HCT116 (cell line): ENCODE results near the gene TWF1. TPM values are rescaled to one million over a fixed set of nuclear protein-coding genes. Genes with fewer than 3 reads are reported as not detected.
A peak's percentile ranks its signal among the peaks of the same experiment; 100 is the strongest.

Experiments used
- ATAC-seq: fragments of 200-7000 bp; cut with Tn5 transposase; 2 replicates; pipeline ENCODE4 v1.9.1; 2020; ENCODE audit warnings: mild to moderate bottlenecking, moderate library complexity
- BruUV-seq: library from RNA; stranded (reverse); fragments of 400-500 nt; replicated peaks from 2 replicates; lab custom pipeline; 2021; lab: Mats Ljungman, UMichigan
- CTCF ChIA-PET: fragments of 300-600 bp; sonication (Branson Sonifier 250); formaldehyde crosslinking; loops from one replicate; lab custom pipeline; 2021; ENCODE audit warnings: antibody characterized with exemption; lab: Charles Lee
- POLR2A ChIA-PET: fragments of 300-600, 350-600 bp; sonication (Branson Sonifier 250); formaldehyde crosslinking; loops from one replicate; lab custom pipeline; 2021; ENCODE audit warnings: antibody characterized with exemption; lab: Charles Lee
- RAD21 ChIA-PET, 2 experiments: fragments of 300-600 bp; sonication (Branson Sonifier 250); formaldehyde crosslinking; loops; one replicate each; lab custom pipeline; 2023; ENCODE audit warnings: low total read pairs in 2 of 2; ENCODE audit not compliant: uncharacterized antibody in 2 of 2, unreplicated experiment in 2 of 2, low non-redundant PET in 1 of 2; lab: Charles Lee
- DNase-seq: peaks from one replicate; pipeline ENCODE4 v3.0.0-alpha.2; 2010; ENCODE audit warnings: low read depth, low spot score
- H2AFZ ChIP-seq: fragments of 200-600 bp; shearing (Covaris generic), sonication (generic); 2 replicates; pipeline ENCODE4 v1.6.1; 2017; ENCODE audit warnings: low read depth, mixed run types, mixed read lengths, antibody characterized with exemption, low read length; ENCODE audit not compliant: poor library complexity, severe bottlenecking
- H3K27ac ChIP-seq: 2 replicates; pipeline ENCODE4 v1.5.1; 2012; ENCODE audit warnings: low read depth, low read length
- H3K27me3 ChIP-seq: fragments of 200-600 bp; sonication (generic); 2 replicates; pipeline ENCODE4 v1.6.1; 2016; ENCODE audit warnings: mixed run types, low read length, mixed read lengths; ENCODE audit not compliant: insufficient read depth
- H3K36me3 ChIP-seq, 2 experiments: fragments of 200-500 bp in 1 of 2; fragments of 200-600 bp in 1 of 2; sonication (Bioruptor generic) in 1 of 2; sonication (generic) in 1 of 2; 2 replicates each; pipeline versions ENCODE4 v1.5.1 to v1.6.1; 2014 to 2016; ENCODE audit warnings: low read length in 2 of 2, inconsistent platforms in 1 of 2, mixed read lengths in 1 of 2, mixed run types in 1 of 2; ENCODE audit not compliant: insufficient read depth in 2 of 2, control insufficient read depth in 1 of 2
- H3K4me1 ChIP-seq, 2 experiments: fragments of 200-600 bp in 1 of 2; sonication (generic) in 1 of 2; 2 replicates each; pipeline versions ENCODE4 v1.5.1 to v1.6.1; 2012 to 2017; ENCODE audit warnings: low read length in 2 of 2, inconsistent platforms in 1 of 2, mild to moderate bottlenecking in 1 of 2, mixed read lengths in 1 of 2, mixed run types in 1 of 2, moderate library complexity in 1 of 2; ENCODE audit not compliant: insufficient read depth in 2 of 2, control insufficient read depth in 1 of 2
- H3K4me2 ChIP-seq: fragments of 200-600 bp; sonication (generic); 2 replicates; pipeline ENCODE4 v1.6.1; 2017; ENCODE audit warnings: mixed run types, low read length, mixed read lengths
- H3K4me3 ChIP-seq, 2 experiments: fragments of 200-600 bp in 1 of 2; sonication (generic) in 1 of 2; replicated peaks in 1 of 2; 2 replicates each; pipeline ENCODE4 v1.5.1; 2011 to 2016; ENCODE audit warnings: low read length in 2 of 2, control low read depth in 1 of 2, low read depth in 1 of 2, mild to moderate bottlenecking in 1 of 2, mixed read lengths in 1 of 2, mixed run types in 1 of 2
- H3K79me2 ChIP-seq: fragments of 200-600 bp; sonication (generic); 2 replicates; pipeline ENCODE4 v1.6.1; 2017; ENCODE audit warnings: mild to moderate bottlenecking, mixed run types, low read length, moderate library complexity, mixed read lengths; ENCODE audit not compliant: insufficient read depth
- H3K9ac ChIP-seq: fragments of 200-600 bp; sonication (generic); 2 replicates; pipeline ENCODE4 v1.6.1; 2016; ENCODE audit warnings: low read length, mixed read lengths
- H3K9me2 ChIP-seq: fragments of 200-600 bp; sonication (generic), shearing (Covaris generic); 2 replicates; pipeline ENCODE4 v1.6.1; 2017; ENCODE audit warnings: mixed run types, mild to moderate bottlenecking, moderate library complexity; ENCODE audit not compliant: insufficient read depth
- H3K9me3 ChIP-seq, 2 experiments: fragments of 200-500 bp in 1 of 2; fragments of 200-600 bp in 1 of 2; sonication (Bioruptor generic) in 1 of 2; sonication (generic) in 1 of 2; 2 replicates each; pipeline ENCODE4 v1.6.1; 2014 to 2017; ENCODE audit warnings: low read length in 2 of 2, mixed read lengths in 2 of 2, inconsistent platforms in 1 of 2, low read depth in 1 of 2, mild to moderate bottlenecking in 1 of 2, mixed run types in 1 of 2, moderate library complexity in 1 of 2; ENCODE audit not compliant: control insufficient read depth in 1 of 2, insufficient read depth in 1 of 2
- H4K20me1 ChIP-seq: fragments of 200-600 bp; sonication (generic), shearing (Covaris generic); 2 replicates; pipeline ENCODE4 v1.6.1; 2017; ENCODE audit warnings: mixed run types, mild to moderate bottlenecking, moderate library complexity; ENCODE audit not compliant: insufficient read depth
- CEBPB ChIP-seq: IDR thresholded peaks from 2 replicates; pipeline ENCODE4 v1.6.1; 2012; ENCODE audit warnings: low read depth
- EGR1 ChIP-seq: IDR thresholded peaks from 2 replicates; pipeline ENCODE4 v1.6.1; 2012; ENCODE audit warnings: low read depth
- EZH2 ChIP-seq: fragments of 200-600 bp; sonication (generic); IDR thresholded peaks from 2 replicates; pipeline ENCODE4 v1.6.1; 2017; ENCODE audit warnings: antibody characterized with exemption, mixed run types
- EZH2phosphoT487 ChIP-seq: fragments of 200-600 bp; IDR thresholded peaks from 2 replicates; pipeline ENCODE4 v1.6.1; 2018; ENCODE audit warnings: antibody characterized with exemption, borderline replicate concordance
- JUND ChIP-seq: IDR thresholded peaks from 2 replicates; pipeline ENCODE4 v1.6.1; 2012
- MAX ChIP-seq: IDR thresholded peaks from 2 replicates; pipeline ENCODE4 v1.6.1; 2012
- POLR2A ChIP-seq: IDR thresholded peaks from 2 replicates; pipeline ENCODE4 v1.7.0; 2011; ENCODE audit warnings: borderline replicate concordance; ENCODE audit not compliant: insufficient read depth, insufficient read length; ENCODE audit errors: extremely low read depth
- POLR2AphosphoS5 ChIP-seq: IDR thresholded peaks from 2 replicates; pipeline ENCODE4 v1.6.1; 2011; ENCODE audit warnings: mild to moderate bottlenecking, low read depth, low read length, moderate library complexity
- RAD21 ChIP-seq: IDR thresholded peaks from 2 replicates; pipeline ENCODE4 v1.6.1; 2012; ENCODE audit warnings: low read depth, mild to moderate bottlenecking
- REST ChIP-seq: IDR thresholded peaks from 2 replicates; pipeline ENCODE4 v1.6.1; 2012; ENCODE audit warnings: low read depth
- SP1 ChIP-seq: IDR thresholded peaks from 2 replicates; pipeline ENCODE4 v1.6.1; 2012; ENCODE audit warnings: low read depth
- SRF ChIP-seq: IDR thresholded peaks from 2 replicates; pipeline ENCODE4 v1.6.1; 2012; ENCODE audit warnings: low read depth
- TCF7L2 ChIP-seq: IDR thresholded peaks from 2 replicates; pipeline ENCODE4 v1.7.0; 2011; ENCODE audit warnings: borderline replicate concordance, inconsistent platforms; ENCODE audit not compliant: insufficient read depth, insufficient read length; ENCODE audit errors: extremely low read depth
- YY1 ChIP-seq: IDR thresholded peaks from 2 replicates; pipeline ENCODE4 v1.6.1; 2011; ENCODE audit warnings: low read length, low read depth, moderate library complexity, mild to moderate bottlenecking; ENCODE audit not compliant: insufficient replicate concordance; ENCODE audit errors: extremely low read depth
- ZFX ChIP-seq: fragments of 450-650 bp; IDR thresholded peaks from 2 replicates; pipeline ENCODE4 v1.6.1; 2017
- ZNF274 ChIP-seq: fragments of 200-500 bp; sonication (Bioruptor generic); IDR thresholded peaks from 2 replicates; pipeline ENCODE4 v1.6.1; 2014; ENCODE audit warnings: mild to moderate bottlenecking, low read depth, low read length, inconsistent platforms
- intact Hi-C: fragments of 100-400 bp; cut with micrococcal nuclease; formaldehyde crosslinking; loops from 2 replicates; pipeline ENCODE4 v1.10.0; 2022
- total RNA-seq: library from RNA; stranded (reverse); gene quantifications from one replicate; pipeline ENCODE4 v1.2.1, GENCODE V29; 2021; ENCODE audit not compliant: unreplicated experiment
- TF ChIP-seq, protein P1 (sequence below): IDR thresholded peaks from 2 replicates; pipeline ENCODE4 v1.6.1; 2011; ENCODE audit warnings: mild to moderate bottlenecking, low read length, moderate library complexity; ENCODE audit not compliant: insufficient replicate concordance; ENCODE audit errors: extremely low read depth
- TF ChIP-seq, protein P2 (sequence below), 3 experiments: fragments of 200-600 bp in 1 of 3; sonication (generic) in 1 of 3; IDR thresholded peaks in 2 of 3; conservative IDR thresholded peaks in 1 of 3; 2 replicates each; pipeline ENCODE4 v1.5.1; 2012 to 2017; ENCODE audit warnings: low read depth in 2 of 3, low read length in 2 of 3, antibody characterized with exemption in 1 of 3, borderline replicate concordance in 1 of 3, control low read depth in 1 of 3, mild to moderate bottlenecking in 1 of 3, mixed read lengths in 1 of 3, mixed run types in 1 of 3, moderate library complexity in 1 of 3; ENCODE audit not compliant: insufficient read depth in 1 of 3

Gene TWF1
- total RNA-seq, 1 experiment from 2014 or later: 125 TPM

- intact Hi-C loops: loop anchor here (5.0 kb wide), 1 partner anchor 123 kb away; no protein-coding TSS in a partner anchor
- CTCF ChIA-PET: interaction anchor here (1.0 to 1.5 kb wide), 3 partner anchors 10 to 124 kb away, joined by 3 to 13 read pairs (median 5); no protein-coding TSS in a partner anchor
- POLR2A ChIA-PET: interaction anchor here (0.5 kb wide), 1 partner anchor 1527 kb away, joined by 3 read pairs; no protein-coding TSS in a partner anchor
- TF ChIP-seq JUND (no peak), EZH2phosphoT487 (no peak), ZFX (peak; percentile 4; the same call in 1 of the 2 replicates), MAX (peak; percentile 47), RAD21 (no peak), POLR2A (peak; percentile 12), ZNF274 (no peak), SRF (no peak), POLR2AphosphoS5 (peak; percentile 84), SP1 (peak; percentile 45), REST (no peak), CEBPB (no peak), YY1 (peak; percentile 27), EGR1 (peak; percentile 68; the same call in 1 of the 2 replicates), EZH2 (no peak), TCF7L2 (peak; percentile 95)
- TF ChIP-seq, protein P1, sequence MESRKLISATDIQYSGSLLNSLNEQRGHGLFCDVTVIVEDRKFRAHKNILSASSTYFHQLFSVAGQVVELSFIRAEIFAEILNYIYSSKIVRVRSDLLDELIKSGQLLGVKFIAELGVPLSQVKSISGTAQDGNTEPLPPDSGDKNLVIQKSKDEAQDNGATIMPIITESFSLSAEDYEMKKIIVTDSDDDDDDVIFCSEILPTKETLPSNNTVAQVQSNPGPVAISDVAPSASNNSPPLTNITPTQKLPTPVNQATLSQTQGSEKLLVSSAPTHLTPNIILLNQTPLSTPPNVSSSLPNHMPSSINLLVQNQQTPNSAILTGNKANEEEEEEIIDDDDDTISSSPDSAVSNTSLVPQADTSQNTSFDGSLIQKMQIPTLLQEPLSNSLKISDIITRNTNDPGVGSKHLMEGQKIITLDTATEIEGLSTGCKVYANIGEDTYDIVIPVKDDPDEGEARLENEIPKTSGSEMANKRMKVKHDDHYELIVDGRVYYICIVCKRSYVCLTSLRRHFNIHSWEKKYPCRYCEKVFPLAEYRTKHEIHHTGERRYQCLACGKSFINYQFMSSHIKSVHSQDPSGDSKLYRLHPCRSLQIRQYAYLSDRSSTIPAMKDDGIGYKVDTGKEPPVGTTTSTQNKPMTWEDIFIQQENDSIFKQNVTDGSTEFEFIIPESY: no peak
- TF ChIP-seq, protein P2, sequence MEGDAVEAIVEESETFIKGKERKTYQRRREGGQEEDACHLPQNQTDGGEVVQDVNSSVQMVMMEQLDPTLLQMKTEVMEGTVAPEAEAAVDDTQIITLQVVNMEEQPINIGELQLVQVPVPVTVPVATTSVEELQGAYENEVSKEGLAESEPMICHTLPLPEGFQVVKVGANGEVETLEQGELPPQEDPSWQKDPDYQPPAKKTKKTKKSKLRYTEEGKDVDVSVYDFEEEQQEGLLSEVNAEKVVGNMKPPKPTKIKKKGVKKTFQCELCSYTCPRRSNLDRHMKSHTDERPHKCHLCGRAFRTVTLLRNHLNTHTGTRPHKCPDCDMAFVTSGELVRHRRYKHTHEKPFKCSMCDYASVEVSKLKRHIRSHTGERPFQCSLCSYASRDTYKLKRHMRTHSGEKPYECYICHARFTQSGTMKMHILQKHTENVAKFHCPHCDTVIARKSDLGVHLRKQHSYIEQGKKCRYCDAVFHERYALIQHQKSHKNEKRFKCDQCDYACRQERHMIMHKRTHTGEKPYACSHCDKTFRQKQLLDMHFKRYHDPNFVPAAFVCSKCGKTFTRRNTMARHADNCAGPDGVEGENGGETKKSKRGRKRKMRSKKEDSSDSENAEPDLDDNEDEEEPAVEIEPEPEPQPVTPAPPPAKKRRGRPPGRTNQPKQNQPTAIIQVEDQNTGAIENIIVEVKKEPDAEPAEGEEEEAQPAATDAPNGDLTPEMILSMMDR (IDR thresholded peaks at IDR 0.05 in 2 of 3, conservative IDR thresholded peaks at IDR 0.05 in 1 of 3; ENCODE audit: borderline replicate concordance in 1 of 3, insufficient read depth in 1 of 3, low read depth in 2 of 3, low read length in 2 of 3): peak; percentile 28 to 44 (median 40); a peak in 5 of 6 replicates
These were observed 47.2 kb downstream of the TWF1 start, which contains the start of the genes IRAK4 and PUS7L for GRCh38 chr12:43758728-43759563. Gene IRAK4, plus strand, starts transcription at chr12:43758951. Its CDS starts 9,161 bp downstream, at chr12:43768112. Gene PUS7L, minus strand, starts transcription at chr12:43758790. Its CDS starts 3,545 bp downstream, at chr12:43755245.

More at GRCh38 chr12:43758728-43759563, 47.2 kb downstream of the TWF1 start, which contains the start of the genes IRAK4 and PUS7L:
- peaks cover 6 to 18% of the 10 kb centered on the region in 2 experiments; a peak in 3 of 4 replicates for H3K4me1 ChIP-seq
- H4K20me1 ChIP-seq: no peaks in the 10 kb centered on the region
- DNase-seq: peak; percentile 96
- peaks cover 0 to 11% of the 10 kb centered on the region in 2 experiments; a peak in 1 of 4 replicates for H3K36me3 ChIP-seq
- H3K4me3 ChIP-seq: peak within 1 kb of the TSS; percentile 76 to 77
- peak within 1 kb of the TSS; percentile 81 for H2AFZ ChIP-seq
- no peaks in the 10 kb centered on the region for H3K9me2 ChIP-seq
- RAD21 ChIA-PET: no interaction called here
- no peaks in the 10 kb centered on the region for H3K9me3 ChIP-seq
- H3K27ac ChIP-seq: peak within 1 kb of the TSS; percentile 87
- peak; percentile 93 for ATAC-seq
- H3K9ac ChIP-seq: peak within 1 kb of the TSS; percentile 76
- H3K4me2 ChIP-seq: peak within 1 kb of the TSS; percentile 86
- H3K79me2 ChIP-seq: peaks cover 9% of the 10 kb centered on the region
- BruUV-seq: TSS peak; percentile 52
- no peaks in the 10 kb centered on the region for H3K27me3 ChIP-seq
